HFFc6 (cell line): ENCODE results near the gene H2AZ1. TPM values are rescaled to one million over a fixed set of nuclear protein-coding genes. Genes with fewer than 3 reads are reported as not detected.
"Not testable (repeated sequence)": the region's sequence is repeated elsewhere in the genome, so short reads cannot be mapped to it uniquely, and the experiment has no call there.

Experiments used
- DNase-seq: peaks from one replicate; pipeline ENCODE4 v3.0.0-alpha.2; 2018
- H3K27ac Mint-ChIP-seq: 2 replicates; pipeline ENCODE4 v1.8.0; 2020; ENCODE audit warnings: mild to moderate bottlenecking, mixed read lengths
- H3K27me3 Mint-ChIP-seq: 2 replicates; pipeline ENCODE4 v1.8.0; 2021; ENCODE audit warnings: mild to moderate bottlenecking, moderate library complexity, mixed read lengths; ENCODE audit not compliant: insufficient read depth
- H3K36me3 Mint-ChIP-seq: 2 replicates; pipeline ENCODE4 v1.8.0; 2021; ENCODE audit warnings: low read depth, mixed read lengths
- H3K4me1 Mint-ChIP-seq: 2 replicates; pipeline ENCODE4 v1.8.0; 2020; ENCODE audit warnings: low read depth, mixed read lengths
- H3K4me3 Mint-ChIP-seq: 2 replicates; pipeline ENCODE4 v1.8.0; 2020; ENCODE audit warnings: mild to moderate bottlenecking, moderate library complexity, mixed read lengths
- H3K9me3 Mint-ChIP-seq: 2 replicates; pipeline ENCODE4 v1.8.0; 2020; ENCODE audit warnings: mild to moderate bottlenecking, mixed read lengths
- CTCF ChIP-seq: fragments of 200-600 bp; sonication (generic); IDR thresholded peaks from 2 replicates; pipeline ENCODE4 v1.5.0; 2021; ENCODE audit warnings: antibody characterized with exemption, mild to moderate bottlenecking
- total RNA-seq, 6 experiments: library from RNA; stranded (reverse); fragmentation: NEBNext Ultra II Directional; extraction: Animal tissue kit (Norgen Biotek cat#: 25700); gene quantifications; 2 replicates in 1 of 6; 3 replicates in 5 of 6; pipeline ENCODE4 v1.2.3, GENCODE V29; 2021

The H2AZ1 gene
- total RNA-seq, 6 experiments from 2014 or later, result 430 to 691 (median 565) TPM

- Mint-ChIP-seq H3K9me3 (no peaks in the 10 kb centered on the region), H3K27ac (peak overlapping the region; percentile 55; the same call in 1 of the 2 replicates), H3K4me1 (peaks cover 64% of the 10 kb centered on the region), H3K36me3 (no peaks in the 10 kb centered on the region), H3K27me3 (no peaks in the 10 kb centered on the region; the same call in 1 of the 2 replicates), H3K4me3 (no peak overlapping the region)
- TF ChIP-seq CTCF, result no peak
- DNase-seq, result no peak
Measured at GRCh38 chr4:99965674-99966350, 15.7 kb upstream of the H2AZ1 start.

- no peak overlapping the region for H3K27ac Mint-ChIP-seq
- TF ChIP-seq CTCF, result no peak
- no peak overlapping the region for H3K4me3 Mint-ChIP-seq
- no peaks in the 10 kb centered on the region; the same call in 1 of the 2 replicates for H3K27me3 Mint-ChIP-seq
- DNase-seq, result no peak
- H3K4me1 Mint-ChIP-seq, result peaks cover 71% of the 10 kb centered on the region
- H3K36me3 Mint-ChIP-seq, result no peaks in the 10 kb centered on the region
- H3K9me3 Mint-ChIP-seq, result no peaks in the 10 kb centered on the region
Measured at GRCh38 chr4:99965173-99965572, 15.1 kb upstream of the H2AZ1 start.

- Mint-ChIP-seq H3K27me3 (no peaks in the 10 kb centered on the region; the same call in 1 of the 2 replicates), H3K4me3 (no peak overlapping the region), H3K36me3 (peaks cover 12% of the 10 kb centered on the region), H3K9me3 (peaks cover 6% of the 10 kb centered on the region; the same call in 1 of the 2 replicates), H3K27ac (no peak overlapping the region), H3K4me1 (peaks cover 53% of the 10 kb centered on the region)
- no peak for TF ChIP-seq CTCF
- DNase-seq, result no peak
Measured at GRCh38 chr4:99961711-99962110, 11.6 kb upstream of the H2AZ1 start.

- Mint-ChIP-seq H3K36me3 (peaks cover 23% of the 10 kb centered on the region), H3K27me3 (no peaks in the 10 kb centered on the region; the same call in 1 of the 2 replicates), H3K4me3 (no peak overlapping the region), H3K9me3 (peaks cover 6% of the 10 kb centered on the region; the same call in 1 of the 2 replicates), H3K27ac (peak overlapping the region; percentile 79), H3K4me1 (peaks cover 43% of the 10 kb centered on the region)
- DNase-seq, result no peak
- no peak for TF ChIP-seq CTCF
Measured at GRCh38 chr4:99960648-99961047, 10.6 kb upstream of the H2AZ1 start.

- not testable (repeated sequence) for DNase-seq, H3K9me3 Mint-ChIP-seq, H3K27ac Mint-ChIP-seq, H3K27me3 Mint-ChIP-seq, H3K4me3 Mint-ChIP-seq
- H3K4me1 Mint-ChIP-seq, result peaks cover 28% of the 10 kb centered on the region
- peaks cover 23% of the 10 kb centered on the region for H3K36me3 Mint-ChIP-seq
Measured at GRCh38 chr4:99958207-99958606, 8.1 kb upstream of the H2AZ1 start.

- DNase-seq, result no peak
- TF ChIP-seq CTCF, result no peak
- H3K27ac Mint-ChIP-seq, result no peak overlapping the region
- no peaks in the 10 kb centered on the region; the same call in 1 of the 2 replicates for H3K9me3 Mint-ChIP-seq
- no peak overlapping the region for H3K4me3 Mint-ChIP-seq
- peaks cover 6% of the 10 kb centered on the region for H3K27me3 Mint-ChIP-seq
- peaks cover 26% of the 10 kb centered on the region for H3K4me1 Mint-ChIP-seq
- H3K36me3 Mint-ChIP-seq, result peaks cover 12% of the 10 kb centered on the region
Measured at GRCh38 chr4:99950913-99951254, 809 bp upstream of the H2AZ1 start.
